Fibroblast of mammary gland (primary cell): ENCODE measurements around the gene B4GALNT3.

ENCODE experiments used
- DNase-seq: peaks from one replicate; pipeline ENCODE4 v3.0.0-alpha.2; 2010; ENCODE audit warnings: low read depth
- H3K4me3 ChIP-seq: 2 replicates; pipeline ENCODE4 v1.5.1; 2011; ENCODE audit warnings: low read depth, mild to moderate bottlenecking, low read length, moderate library complexity; ENCODE audit not compliant: control insufficient read depth
- TF ChIP-seq, protein P1 (sequence below): conservative IDR thresholded peaks from 2 replicates; pipeline ENCODE4 v1.5.1; 2011; ENCODE audit warnings: low read depth, low read length, inconsistent platforms; ENCODE audit not compliant: control insufficient read depth, insufficient read depth

Gene B4GALNT3

DNA sequence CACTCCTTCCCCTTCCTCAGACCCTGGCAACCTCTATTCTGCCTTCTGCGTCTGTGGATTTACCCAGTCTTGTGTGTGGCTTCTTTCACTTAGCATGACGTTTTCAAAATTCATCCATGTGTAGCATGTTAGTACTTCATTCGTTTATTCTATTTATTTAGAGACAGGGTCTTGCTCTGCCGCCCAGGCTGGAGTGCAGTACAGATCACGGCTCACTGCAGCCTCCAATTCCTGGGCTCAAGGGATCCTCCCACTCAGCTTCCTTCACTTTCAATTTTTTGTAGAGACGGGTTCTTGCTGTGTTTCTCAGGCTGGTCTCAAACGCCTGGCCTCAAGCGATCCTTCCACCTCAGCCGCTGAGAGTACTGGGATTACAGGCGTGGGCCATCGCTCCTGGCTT lies 37.0 kb downstream of the B4GALNT3 start:
- H3K4me3 ChIP-seq, result no peak overlapping the region
- DNase-seq, result no peak
- TF ChIP-seq, protein P1, sequence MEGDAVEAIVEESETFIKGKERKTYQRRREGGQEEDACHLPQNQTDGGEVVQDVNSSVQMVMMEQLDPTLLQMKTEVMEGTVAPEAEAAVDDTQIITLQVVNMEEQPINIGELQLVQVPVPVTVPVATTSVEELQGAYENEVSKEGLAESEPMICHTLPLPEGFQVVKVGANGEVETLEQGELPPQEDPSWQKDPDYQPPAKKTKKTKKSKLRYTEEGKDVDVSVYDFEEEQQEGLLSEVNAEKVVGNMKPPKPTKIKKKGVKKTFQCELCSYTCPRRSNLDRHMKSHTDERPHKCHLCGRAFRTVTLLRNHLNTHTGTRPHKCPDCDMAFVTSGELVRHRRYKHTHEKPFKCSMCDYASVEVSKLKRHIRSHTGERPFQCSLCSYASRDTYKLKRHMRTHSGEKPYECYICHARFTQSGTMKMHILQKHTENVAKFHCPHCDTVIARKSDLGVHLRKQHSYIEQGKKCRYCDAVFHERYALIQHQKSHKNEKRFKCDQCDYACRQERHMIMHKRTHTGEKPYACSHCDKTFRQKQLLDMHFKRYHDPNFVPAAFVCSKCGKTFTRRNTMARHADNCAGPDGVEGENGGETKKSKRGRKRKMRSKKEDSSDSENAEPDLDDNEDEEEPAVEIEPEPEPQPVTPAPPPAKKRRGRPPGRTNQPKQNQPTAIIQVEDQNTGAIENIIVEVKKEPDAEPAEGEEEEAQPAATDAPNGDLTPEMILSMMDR, result no peak

DNA sequence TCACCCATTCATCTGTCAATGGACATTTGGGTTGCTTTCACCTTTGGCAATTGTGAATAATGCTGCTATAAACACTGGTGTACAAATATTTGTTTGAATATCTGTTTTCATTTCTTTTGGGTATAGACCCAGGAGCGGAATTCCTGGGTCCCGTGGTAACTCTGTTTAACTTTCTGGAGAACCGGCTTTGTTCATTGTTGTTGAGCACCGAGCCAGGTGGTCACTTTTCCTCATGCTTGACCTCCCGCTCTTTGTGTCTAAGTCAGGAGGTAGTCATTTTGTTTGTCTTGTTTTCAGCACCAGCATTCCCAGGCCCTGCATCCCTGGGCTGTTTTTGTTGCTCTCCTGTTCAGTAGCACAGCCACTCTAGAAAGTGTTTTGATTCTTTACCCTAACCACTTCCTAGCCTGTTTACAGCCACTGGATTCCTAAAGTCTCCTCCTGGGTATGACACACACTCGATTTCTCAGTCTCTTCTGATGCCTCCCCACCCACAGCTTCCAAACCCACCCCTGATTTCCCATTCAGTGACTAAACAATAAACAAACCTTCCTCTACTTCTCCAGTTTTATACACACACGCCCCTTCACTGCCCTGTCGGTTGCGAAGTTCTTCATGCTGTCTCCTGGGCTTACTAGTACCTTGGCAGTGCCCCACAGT lies 37.9 kb downstream of the B4GALNT3 start:
- DNase-seq, result no peak
- TF ChIP-seq, protein P1, result no peak
- H3K4me3 ChIP-seq, result no peak overlapping the region

DNA sequence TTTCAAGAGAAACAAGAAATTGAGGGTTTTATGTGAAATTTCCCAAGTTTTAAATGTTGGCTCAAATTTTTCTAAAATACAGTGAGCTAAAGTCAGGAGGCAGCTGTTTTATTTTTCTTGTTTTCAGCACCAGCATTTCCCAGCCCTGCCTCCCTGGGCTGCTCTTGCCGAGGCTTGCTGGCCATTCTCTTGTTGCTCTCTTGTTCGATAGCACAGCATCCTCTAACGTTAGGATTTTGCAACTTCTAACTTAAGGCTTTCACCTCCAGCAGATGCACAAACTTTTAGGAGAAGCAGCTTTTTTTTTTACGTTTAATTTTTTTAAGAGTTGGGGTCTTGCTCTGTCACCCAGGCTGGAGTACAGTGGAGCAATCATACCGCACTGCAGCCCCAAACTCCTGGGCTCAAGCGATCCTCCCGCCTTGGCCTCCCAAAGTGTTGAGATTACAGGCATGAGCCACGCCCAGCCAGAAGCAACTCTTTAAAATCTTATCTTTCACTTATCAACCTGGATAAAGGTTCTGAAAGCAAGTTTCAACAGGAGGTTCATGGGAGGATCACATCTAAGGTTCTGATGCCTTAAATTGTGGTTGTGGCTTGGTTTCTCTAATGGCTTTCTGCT lies 40.2 kb downstream of the B4GALNT3 start:
- TF ChIP-seq, protein P1, result no peak
- DNase-seq, result no peak
- H3K4me3 ChIP-seq, result no peak overlapping the region

DNA sequence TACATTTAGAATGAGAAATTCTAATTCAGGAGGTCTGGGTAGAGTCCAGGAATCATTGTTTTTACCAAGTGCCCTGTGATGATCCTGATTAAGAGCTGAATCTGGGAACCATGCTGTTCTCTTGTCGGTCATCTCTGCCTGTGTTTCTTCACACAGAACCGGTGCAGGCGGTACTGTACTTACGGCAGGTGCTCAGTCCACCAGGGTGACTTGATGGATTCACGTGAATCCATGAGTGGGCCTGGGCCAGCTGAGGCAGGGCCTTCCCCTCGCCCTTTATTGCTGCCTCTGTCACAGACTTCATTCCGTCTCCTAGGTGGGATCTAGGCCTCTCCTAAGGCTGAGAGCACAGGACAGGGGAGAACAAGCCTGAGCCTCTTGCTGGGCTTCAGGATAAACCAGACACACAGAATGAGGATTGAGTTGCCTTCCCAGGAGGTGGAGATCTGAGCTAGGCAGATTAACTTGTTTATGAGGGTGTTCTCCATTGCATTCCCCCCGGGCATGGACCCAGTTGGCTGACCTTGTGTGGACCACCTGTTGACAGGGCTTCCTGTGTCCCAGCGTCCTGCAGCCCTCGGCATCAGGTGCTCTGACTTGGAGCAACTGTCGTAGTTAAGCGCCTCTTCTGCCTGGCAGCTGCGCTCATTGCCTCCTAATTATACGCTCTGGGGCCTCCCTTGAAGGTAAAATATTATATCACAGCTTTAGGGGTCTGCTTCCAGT lies 42.1 kb downstream of the B4GALNT3 start:
- TF ChIP-seq, protein P1, result no peak
- no peak overlapping the region for H3K4me3 ChIP-seq
- no peak for DNase-seq

DNA sequence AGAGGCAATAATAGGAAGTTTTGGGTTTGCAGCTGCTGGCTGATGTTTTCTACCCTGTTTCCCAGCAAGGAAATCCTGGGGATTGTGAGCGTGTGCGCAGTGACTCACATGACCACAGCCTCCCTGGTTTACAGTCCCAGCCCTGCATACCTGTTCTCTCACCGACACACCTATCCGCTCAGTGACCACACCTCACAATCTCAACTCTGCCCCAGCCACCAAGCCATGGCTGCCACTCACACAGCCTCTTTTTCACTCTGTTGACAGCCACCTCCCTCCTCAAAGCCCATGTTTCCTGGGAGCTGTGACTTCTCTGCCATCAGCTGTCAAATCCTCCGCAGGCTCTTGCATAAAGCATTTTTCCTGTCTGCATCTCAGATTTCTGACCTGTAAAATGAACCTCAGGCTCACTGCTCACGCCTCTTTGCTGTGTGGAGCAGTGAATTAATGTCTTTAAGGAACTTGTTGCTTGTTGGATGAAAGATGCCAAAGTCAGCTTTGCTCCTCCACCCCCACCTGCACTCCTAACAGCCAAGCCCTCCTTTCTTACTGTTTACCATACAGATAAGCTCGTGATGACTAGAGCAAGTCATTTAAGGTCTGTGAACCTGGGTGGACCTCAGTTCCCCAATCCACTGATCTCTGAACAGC lies 43.5 kb downstream of the B4GALNT3 start:
- H3K4me3 ChIP-seq, result no peak overlapping the region
- TF ChIP-seq, protein P1, result no peak
- DNase-seq, result no peak

DNA sequence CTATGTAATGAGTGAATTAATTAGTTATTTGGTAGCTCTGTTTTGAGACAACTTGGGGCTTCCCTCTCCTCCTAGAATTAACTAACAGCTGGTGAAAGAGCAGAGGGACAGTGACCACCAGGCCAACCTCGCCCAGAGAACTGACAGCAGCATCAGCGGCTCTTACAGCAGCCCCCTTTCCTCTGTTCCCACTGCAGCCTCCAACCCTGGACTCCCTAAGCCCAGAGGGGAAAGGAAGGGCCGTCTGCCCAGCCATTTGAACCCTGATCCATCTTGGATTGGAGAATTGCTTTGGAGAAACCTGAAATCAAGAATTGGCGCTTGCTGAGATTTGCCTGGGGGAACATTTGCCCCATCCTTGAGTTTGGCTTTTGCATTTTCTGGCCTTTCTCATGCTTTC lies 45.5 kb downstream of the B4GALNT3 start:
- DNase-seq, result no peak
- TF ChIP-seq, protein P1, result no peak
- H3K4me3 ChIP-seq, result no peak overlapping the region
